Neural progenitor cell (in vitro differentiated cells): ENCODE data around the gene ZNF345.

Experiments used
- CTCF ChIP-seq: fragments of 200-600 bp; sonication (generic); IDR thresholded peaks from 2 replicates; pipeline ENCODE4 v1.5.1; 2017; ENCODE audit warnings: antibody characterized with exemption, mild to moderate bottlenecking
- EZH2 ChIP-seq: fragments of 200-600 bp; sonication (generic); IDR thresholded peaks from 2 replicates; pipeline ENCODE4 v1.6.1; 2017; ENCODE audit warnings: antibody characterized with exemption, mild to moderate bottlenecking, moderate library complexity
- EZH2phosphoT487 ChIP-seq: fragments of 200-600 bp; sonication (generic); IDR thresholded peaks from 2 replicates; pipeline ENCODE4 v1.6.1; 2017; ENCODE audit warnings: antibody characterized with exemption

DNA sequence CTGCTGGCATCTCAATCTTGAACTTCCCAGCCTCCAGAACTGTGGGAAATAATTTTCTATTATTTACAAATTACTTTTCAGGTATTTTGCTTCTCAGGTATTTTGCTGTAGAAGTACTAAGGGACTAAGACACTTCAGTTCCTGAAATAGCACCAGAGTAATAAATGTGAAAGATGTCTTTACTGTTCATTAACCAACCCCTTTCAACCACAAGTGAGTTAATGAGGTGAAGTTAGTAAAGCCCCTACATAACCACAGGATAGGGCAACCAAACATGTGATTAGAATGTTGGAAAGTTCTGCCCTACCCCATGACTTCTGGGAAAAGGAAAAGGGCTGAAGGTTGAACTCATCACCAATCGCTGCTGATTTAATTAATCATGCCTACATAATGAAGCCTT, 2.7 kb upstream of the ZNF345 start:
- no peak for TF ChIP-seq CTCF
- no peak for TF ChIP-seq EZH2phosphoT487
- no peak for TF ChIP-seq EZH2
